HG02798 (cell line): ENCODE measurements around the gene CADM4.
A peak's percentile ranks its signal among the peaks of the same experiment; 100 is the strongest.
"Not testable (repeated sequence)": the region's sequence is repeated elsewhere in the genome, so short reads cannot be mapped to it uniquely, and the experiment has no call there.

Experiments
- ATAC-seq: cut with Tn5 transposase; IDR thresholded peaks from one replicate; pipeline ENCODE4 v1.9.1; 2021; ENCODE audit warnings: mild to moderate bottlenecking; ENCODE audit not compliant: unreplicated experiment, poor library complexity

CADM4 gene

DNA sequence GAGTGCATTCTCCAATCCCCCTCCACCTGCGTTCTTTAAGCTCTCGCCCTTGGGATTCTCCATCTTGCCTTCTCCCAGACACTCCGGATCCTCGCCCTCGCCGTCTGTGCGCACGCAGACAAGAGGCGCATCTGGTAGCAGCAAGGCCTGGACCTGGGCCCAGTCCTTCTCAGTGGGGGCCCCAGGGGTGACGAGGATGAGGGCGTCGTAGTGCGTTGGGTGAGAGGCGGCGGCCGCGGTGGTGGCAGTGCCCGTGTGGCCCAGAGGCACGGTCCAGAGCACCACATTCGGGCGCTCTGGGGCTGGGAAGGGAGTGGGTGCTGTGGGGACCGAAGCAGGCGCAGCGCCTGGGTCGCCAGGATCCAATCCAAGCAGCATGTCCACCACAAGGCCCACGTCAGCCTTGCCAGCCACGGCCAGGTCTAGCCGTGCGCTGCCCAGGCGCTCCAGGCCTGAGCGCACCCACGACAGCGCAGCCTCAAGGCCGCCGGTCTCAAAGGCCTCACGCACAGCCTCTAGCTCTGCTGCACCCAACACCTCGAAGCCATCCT is 46.8 kb downstream of the CADM4 start:
- ATAC-seq: no peak

DNA sequence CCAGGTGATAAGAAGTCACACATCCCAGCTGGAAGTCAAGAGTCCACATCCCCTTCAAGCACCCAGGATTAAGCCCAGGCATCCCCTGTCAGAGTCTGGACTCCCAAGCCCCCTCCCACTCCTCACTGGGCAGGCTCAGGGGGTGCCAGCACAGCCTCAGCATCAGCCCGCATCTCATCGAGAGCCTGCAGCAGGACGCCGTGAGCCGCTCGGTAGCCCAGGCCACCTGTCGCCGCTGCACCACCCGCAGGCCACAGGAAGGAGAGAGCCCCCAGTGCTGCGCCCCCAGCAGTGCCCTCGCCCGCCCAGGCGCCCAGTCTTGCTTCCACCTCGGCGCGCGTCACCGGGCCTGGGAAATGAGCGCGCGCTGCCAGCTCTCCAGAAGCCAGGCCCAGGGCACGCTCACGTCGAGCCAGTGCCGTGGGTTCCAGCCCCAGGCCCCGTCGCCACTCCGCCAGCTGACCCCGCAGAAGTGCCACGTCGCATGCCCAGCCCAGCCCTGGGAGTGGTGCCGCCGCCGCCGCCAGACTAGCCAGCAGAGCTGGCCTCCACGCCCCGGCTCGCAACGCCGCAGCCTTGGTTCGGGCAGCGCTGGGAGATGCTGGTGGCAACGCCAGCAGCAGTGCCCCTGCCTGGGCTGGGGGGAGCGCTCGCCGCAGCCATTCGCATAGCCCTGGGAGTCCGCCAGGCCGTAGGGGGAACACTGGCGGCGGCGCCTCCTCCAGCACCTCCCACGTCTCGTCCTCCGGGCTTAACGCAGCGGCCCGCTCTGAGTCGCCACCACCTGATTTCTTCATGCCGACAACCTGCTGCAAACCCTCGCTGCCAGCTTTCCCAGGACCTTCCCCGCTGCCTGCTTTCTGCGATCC is 47.5 kb downstream of the CADM4 start:
- ATAC-seq: no peak

DNA sequence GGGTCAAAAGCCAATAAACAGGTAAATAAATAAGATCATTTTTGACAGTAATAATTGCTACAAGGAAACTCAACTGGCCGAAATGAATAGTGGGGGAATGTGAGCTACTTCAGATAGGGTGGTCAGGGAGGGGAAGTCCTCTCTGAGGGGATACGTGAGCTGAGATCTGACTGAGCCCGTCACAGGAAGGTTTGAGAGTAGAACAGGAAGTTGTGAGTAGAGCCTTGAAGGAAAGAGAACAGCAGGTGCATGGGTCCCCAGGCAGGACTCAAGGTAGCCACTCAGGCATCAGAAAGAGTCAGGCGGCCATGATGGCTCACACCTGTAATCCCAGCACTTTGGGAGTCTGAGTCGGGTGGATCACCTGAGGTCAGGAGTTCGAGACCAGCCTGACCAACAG is 50.0 kb downstream of the CADM4 start:
- no peak for ATAC-seq

DNA sequence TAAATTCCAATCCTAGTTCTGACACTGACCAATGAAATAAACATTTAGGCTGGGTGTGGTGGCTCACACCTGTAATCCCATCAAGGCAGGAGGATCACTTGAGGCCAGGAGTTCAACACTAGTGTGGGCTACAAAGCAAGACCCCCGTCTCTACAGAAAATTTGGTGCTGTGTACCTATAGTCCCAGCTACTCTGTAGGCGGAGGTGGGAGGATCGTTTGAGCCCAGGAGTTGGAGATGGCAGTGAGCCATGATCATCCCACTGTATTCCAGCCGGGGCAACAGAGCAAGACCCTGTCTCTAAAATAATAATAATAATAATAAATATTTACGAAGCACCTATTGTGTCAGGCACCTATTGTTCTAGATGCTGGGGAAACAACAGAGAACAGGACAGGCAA is 50.4 kb downstream of the CADM4 start:
- ATAC-seq: no peak

DNA sequence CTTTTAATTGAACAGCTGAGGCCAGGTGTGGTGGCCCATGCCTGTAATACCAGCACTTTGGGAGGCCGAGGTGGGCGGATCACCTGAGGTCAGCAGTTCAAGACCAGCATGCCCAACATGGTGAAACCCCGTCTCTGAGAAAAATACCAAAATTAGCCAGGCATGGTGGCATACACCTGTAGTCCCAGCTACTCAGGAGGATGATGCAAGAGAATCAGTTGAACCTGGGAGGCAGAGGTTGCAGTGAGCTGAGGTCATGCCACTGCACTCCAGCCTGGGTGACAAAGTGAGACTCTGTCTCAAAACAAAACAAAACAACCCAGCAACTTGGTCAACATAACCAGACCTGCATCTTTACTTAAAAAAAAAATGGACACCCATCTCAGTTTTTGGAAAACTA is 52.6 kb downstream of the CADM4 start:
- not testable (repeated sequence) for ATAC-seq

DNA sequence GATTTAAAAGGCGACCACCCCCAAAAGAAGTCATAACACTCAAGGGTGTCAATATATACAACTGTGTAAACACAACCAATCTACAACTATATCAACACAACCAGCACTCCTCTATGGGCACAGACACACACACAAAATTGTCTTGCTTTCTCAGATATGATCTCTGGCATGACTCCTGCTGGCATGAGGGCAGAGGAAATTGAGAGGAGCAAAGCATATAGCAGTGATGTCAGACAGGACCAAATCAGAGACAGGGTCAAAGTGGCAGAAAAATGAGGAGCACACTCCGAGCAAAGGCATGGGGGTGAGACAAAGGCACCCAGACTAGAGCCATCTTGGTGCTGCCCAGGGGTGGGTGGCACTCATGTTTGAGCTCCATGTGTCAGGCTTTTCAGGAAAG is 53.3 kb downstream of the CADM4 start:
- ATAC-seq: no peak

DNA sequence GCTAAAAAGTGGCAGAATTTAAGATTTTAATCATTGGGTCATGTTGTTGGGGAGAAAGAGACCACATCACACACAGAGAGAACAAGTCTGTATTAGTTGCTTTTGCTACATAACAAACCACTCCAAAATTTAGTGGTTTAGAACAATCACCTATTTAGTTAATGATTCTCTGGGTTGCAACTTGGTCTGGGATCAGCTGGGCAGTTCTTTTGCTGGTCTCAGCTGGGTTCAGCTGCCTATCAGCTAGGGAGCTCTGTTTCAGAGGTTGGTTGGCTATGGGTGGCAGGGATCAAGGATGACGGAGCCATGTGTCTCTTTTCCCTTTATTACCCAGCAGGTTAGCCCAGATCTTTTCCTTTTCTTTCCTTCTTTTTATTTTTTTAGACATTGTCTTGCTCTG is 55.2 kb downstream of the CADM4 start:
- no peak for ATAC-seq

DNA sequence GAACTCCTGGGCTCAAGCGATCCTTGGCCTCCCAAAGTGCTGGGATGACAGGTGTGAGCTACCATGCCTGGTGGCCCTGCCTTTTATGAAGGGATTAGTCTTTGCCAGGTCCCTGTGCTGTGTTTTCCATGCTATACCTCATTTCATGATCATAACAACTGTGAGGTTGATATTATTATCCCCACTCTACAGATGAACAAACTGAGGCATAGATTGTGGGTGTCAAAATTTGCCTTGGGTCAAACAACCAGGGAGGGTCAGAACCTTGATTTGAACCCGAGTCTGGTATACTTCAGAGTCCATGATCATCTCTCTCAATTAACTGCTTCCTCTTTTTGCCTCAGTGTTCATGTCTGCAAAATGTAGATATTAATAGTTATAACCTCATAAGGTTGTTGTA is 57.2 kb downstream of the CADM4 start:
- ATAC-seq: no peak

DNA sequence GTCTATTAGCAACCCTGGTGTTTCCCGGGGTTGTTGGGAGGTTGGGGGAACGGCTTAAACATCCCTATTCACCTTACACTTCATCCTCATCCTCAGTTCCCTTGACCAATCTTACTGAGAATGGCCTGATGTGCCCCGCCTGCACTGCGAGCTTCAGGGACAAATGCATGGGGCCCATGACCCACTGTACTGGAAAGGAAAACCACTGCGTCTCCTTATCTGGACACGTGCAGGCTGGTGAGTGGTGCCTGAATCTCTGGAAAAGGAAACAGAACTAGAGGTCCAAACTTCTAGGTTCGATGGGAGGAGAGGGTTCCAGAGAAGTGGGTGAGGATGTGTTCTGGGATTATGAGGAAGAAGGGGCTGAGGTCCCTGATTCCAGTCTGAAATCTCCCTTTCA is 58.2 kb downstream of the CADM4 start:
- ATAC-seq: no peak

DNA sequence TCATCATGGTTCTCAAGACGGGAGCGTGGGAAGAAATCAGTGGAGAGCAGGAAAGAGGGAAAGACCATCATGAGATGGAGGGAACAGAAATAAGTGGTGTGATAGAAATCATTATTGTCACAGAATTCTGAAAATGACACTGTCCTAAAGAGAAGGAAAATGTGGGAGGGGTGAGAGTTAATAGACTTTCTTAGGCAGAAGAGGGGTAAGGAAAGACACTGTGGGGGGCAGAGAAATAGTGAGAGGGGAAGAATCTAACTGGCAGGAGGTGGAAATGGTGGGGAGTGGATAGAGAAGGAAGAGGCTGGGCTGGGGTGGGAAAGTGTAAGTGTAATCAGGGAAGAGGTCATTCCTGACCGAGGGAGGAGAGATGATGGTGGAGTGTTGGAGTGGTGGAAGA is 60.9 kb downstream of the CADM4 start:
- no peak for ATAC-seq

DNA sequence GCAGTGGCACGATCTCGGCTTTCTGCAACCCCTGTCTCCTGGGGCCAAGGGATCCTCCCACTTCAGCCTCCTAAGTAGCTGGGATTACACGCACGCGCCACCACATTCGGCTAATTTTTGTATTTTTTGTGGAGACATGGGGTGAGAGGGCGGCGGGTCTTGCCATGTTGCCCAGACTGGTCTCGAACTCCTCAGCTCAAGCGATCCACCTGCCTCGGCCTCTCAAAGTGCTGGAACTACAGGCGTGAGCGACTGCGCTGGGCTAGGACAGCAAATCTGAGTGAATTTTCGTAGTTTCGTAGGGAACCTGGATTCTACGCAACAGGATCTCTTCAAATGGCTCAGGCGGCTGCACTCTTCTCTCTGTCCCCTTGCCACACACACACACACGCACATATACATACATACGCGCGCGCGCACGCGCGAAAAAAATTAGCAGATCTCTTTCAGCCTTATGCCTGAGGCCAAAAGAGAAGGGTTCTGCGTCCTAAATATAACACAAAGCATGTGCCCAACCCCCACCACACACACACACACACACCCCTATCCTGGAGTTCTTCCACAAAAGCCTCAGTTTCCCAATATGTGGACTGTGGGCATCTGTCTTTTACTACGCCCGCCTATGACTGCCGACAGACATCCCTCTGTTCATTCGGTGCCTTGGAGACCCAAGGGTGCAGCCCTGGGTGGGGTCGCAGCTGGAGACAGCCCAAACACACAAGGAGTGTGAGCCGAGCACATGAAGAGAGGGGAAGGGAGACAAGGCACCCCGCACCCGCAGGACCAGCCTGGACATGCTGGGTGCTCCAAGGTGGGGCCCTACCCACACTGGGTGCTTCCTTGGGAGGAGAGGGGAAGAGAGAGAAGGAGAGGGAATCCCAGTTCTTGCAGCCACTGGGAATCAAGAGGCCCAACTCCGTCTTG is 63.4 kb downstream of the CADM4 start:
- no peak for ATAC-seq

DNA sequence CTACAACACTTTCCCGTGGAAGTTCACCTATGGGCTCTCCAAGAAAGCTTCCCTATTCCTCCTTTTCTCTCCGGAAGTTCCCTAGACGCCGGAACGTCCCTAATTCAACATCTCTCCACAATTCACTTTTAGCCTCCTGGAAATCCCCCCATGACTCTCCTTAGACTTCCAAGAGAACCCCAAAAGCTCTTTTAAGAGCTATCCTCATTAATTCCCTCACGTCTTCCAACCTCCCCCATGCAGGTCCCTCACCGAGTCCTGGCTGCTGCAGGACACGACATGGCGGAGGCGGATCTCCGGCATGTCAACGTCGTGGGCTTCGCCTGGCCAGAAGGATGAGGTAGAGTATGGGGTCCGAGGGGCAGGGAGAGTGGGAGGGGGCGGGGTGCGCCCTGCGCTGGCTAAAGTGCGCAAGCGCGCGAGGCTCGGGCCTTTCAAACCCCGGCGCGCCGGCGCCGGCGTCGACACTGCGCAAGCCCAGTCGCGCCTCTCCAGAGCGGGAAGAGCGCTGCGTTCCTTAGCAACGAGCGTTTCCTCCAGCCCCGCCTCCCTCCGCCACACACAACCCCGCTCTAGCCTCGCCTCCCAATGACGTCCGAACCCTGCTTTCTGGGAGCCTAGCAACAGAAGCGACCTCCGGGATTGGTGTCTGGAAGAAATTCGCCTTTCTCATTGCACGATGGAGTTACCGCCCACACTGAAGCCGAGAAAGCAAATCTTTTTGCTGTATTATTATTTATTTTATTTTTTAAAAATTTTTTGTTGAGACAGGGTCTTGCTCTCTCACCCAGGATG is 64.3 kb downstream of the CADM4 start, which contains the start of the genes PINLYP and XRCC1:
PINLYP (plus strand) TSS at position 646 of the 795 bp plus-strand sequence. CDS start 1,391 bp downstream, outside the sequence.
XRCC1 (minus strand) TSS at position 372 of the 795 bp plus-strand sequence; CDS start at position 303, 69 bp downstream.
- ATAC-seq: peak; percentile 97

DNA sequence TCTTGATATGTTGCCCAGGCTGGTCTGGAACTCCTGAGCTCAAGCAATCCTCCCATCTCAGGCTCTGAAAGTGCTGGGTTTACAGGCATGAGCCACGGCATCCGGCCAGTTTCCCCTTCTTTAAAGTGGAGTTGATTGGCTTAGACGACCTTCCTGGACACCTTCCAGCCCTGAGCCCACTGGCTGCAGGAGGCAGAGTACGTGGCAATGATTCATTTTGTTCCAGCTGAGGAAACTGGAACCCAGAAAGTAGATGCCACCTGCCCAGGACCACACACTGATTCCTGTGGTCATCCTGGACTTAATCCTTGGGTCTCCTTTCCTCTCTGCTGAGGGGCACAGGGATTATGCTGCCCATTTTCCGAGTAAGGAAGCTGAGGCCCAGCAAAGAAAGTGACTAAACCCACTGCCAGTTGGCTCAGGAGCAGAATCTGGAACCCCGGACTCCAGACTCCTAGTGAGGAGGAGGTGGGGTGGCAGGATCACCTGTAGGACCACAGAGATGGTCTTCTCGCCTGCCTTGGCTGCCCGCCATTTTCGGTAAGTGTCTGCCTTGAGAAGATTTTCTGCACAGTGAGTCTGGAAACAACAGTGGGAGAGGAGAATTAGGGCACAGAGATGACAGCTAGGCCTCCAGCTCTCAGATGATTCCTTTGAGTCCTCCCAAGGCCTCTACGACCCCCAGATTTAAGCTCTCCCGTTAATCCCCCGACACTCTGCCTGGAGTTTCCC is 65.1 kb downstream of the CADM4 start:
- ATAC-seq: no peak
